Fibroblast of lung (primary cell): ENCODE data around the gene DCST2.

Experiments used
- EZH2 ChIP-seq: IDR thresholded peaks from 2 replicates; pipeline ENCODE4 v1.5.1; 2012; ENCODE audit warnings: low read length, control low read depth, mild to moderate bottlenecking; ENCODE audit errors: missing control alignments
- TF ChIP-seq, protein P1 (sequence below), 2 donors: IDR thresholded peaks in 1 of 2; conservative IDR thresholded peaks in 1 of 2; 1 replicate in 1 of 2; 2 replicates in 1 of 2; pipeline ENCODE4 v1.5.1; 2011 to 2012; ENCODE audit warnings: low read length in 2 of 2, control low read depth in 1 of 2, inconsistent platforms in 1 of 2, low read depth in 1 of 2, mild to moderate bottlenecking in 1 of 2

GRCh38 chr1:155029513-155030242 is 3.9 kb downstream of the DCST2 start:
- TF ChIP-seq, protein P1, sequence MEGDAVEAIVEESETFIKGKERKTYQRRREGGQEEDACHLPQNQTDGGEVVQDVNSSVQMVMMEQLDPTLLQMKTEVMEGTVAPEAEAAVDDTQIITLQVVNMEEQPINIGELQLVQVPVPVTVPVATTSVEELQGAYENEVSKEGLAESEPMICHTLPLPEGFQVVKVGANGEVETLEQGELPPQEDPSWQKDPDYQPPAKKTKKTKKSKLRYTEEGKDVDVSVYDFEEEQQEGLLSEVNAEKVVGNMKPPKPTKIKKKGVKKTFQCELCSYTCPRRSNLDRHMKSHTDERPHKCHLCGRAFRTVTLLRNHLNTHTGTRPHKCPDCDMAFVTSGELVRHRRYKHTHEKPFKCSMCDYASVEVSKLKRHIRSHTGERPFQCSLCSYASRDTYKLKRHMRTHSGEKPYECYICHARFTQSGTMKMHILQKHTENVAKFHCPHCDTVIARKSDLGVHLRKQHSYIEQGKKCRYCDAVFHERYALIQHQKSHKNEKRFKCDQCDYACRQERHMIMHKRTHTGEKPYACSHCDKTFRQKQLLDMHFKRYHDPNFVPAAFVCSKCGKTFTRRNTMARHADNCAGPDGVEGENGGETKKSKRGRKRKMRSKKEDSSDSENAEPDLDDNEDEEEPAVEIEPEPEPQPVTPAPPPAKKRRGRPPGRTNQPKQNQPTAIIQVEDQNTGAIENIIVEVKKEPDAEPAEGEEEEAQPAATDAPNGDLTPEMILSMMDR (conservative IDR thresholded peaks at IDR 0.05 in 1 of 2, IDR thresholded peaks at IDR 0.05 in 1 of 2; ENCODE audit: low read depth in 1 of 2, low read length in 2 of 2) = no peak
- no peak for TF ChIP-seq EZH2
